NCI-H187 (cell line): ENCODE data around the gene IFNE.
"Not testable (repeated sequence)": the region's sequence is repeated elsewhere in the genome, so short reads cannot be mapped to it uniquely, and the experiment has no call there.

Experiments used
- DNase-seq, 2 experiments: peaks; one replicate each; lab custom pipeline; 2025; lab: John Stamatoyannopoulos, UW

The IFNE gene

DNA sequence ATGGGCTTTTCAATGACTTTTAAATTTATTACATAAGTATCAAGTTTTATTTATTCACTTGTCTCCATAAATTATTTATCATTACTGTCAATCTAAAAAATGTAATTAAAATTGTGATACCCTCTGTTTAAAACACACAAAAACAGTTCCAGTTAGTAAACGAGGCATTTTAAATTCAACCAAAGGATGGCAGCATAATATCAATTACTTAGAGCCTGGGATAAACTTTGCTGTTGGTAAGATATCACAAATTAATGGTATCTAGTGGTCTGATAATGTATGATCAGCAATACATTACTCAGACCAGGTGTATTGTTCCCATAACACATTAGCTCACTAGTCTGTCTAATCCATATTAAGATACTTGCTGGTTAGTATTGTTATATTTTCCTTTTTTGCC is 9.6 kb upstream of the IFNE start:
- no peak for DNase-seq

DNA sequence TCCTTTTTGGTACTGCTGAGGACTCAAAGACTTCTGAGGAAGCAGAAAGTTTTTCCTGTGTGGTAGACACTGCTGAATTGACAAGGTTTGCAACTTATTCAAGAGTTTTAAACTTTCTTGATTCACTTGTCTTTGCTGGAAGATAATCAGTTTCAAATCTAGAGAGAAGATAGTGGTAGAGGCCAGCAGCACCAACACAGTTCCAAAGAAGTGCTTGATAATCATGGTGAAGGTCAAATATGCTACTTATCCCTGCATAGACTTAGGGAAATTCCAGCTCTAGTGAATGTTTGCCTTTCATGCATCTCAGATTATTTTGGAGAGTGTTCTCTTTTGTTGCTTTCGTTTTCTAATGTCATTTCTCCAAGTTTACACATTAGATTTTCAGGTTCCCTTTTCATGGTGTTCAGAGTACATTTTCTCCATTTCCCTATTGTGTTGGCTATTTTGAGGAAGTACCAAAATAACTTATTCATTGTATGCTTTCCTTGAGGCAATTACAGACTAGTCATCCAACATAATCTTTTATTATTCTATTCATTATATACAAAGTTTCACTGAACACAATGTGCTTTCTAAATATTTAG is 550 bp downstream of the IFNE start:
- no peak for DNase-seq

DNA sequence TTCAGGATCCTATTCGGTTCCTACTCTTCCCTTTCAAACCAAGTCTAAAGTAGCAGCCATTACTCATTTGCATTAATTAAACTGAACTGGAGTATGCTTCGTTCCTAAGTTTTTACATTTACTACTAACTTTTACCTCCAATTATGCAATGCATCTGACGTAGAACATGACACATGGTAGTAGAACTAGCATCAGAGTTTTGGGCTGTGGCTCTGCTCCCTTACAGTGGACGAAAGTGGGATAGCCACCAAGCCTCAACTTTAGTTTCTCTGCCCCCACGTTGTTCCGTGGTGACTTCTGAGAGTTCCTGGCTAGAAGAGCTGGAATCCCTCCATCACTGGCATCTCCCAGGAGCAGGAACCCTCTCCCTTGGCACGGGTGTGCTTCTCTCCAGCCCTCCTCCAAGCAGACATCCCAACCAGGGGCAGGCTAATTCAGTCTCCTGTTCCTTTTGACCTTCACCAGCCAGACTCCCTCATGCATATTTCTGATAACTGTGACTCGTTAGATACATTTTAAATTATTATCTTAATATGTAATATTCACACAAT is 2.9 kb downstream of the IFNE start:
- no peak for DNase-seq

DNA sequence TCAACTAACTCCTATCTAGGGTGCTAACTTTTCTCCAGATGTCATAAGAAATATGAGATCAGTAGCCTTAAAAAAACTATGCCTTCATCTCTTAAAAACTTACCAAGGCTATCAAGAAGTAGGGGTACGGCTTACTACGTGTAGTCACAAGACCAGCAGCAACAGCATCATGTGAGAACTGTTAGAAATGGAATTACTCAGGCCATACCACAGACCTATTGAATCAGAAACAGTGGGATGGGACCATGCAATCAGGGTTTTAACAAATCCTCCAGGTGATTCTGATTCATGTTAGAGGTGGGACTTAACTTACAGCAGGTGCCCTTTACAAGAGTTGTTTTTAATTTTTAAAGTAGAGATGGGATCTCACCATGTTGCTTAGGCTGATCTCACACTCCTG is 4.6 kb downstream of the IFNE start:
- no peak for DNase-seq

DNA sequence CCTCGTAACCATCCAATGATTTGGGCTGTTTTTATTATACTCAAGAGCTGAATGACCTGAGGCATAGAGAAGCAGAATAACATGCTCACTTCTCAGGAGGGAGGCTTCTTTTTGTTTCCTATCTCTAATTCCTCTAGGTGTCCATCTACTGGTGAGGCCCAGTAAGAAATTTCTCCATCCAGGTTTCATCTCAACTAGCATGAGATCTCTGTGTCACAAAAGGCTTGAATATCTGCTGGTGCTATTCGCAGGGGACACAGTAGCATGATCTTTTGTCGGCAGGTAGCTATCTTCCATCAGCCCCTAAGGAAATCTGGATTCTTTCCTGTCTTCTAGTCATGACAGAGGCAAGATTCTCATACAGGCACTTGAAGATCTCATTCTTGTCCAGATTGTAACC is 8.9 kb downstream of the IFNE start:
- DNase-seq: no peak

DNA sequence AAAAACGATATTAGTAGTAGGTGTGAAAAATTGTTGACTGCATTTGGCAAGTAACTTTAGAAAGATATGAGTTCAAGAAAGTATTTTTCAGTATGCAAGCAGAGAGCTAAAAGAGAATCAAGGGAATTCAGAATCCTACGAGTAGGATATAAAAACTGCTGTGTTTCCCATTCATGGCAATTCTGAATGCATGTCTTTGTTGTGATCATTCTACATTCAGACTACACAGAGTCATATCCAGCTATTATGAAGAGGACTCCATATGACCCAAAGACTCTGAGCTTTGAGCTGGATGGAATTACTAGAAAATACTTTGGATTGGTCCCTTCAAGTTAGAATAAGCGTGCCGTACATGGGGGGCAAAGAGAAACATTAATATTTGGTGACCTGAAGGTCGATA is 12.0 kb downstream of the IFNE start:
- no peak for DNase-seq

DNA sequence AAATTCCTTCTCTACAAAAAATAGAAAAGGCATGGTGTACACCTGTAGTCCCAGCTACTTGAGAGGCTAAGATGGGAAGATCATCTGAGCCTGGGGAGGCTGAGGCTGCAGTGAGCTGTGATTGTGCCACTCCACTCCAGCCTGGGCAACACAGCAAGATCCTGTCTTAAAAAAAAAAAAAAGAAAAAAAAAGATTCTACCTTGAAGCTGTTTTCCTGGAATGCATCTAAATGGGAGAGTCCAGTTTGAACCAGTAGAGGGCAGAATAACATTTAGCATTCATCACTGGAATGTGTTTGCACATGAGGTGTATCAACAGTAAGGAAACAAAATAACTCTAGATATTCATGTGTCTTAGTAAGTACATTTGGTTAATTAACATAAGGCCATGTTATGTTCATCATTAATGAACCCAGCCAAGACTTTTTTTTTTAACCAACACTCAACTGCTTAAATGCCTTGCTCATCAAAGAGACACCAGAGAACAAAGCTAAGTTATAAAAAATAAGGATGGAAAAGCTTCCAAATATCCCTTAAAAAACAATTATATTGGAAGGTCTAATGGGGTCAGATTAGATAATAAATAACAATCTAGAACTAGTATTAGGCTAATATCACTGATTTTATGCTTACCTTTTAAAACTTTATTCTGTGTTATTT is 16.1 kb downstream of the IFNE start:
- no peak for DNase-seq

DNA sequence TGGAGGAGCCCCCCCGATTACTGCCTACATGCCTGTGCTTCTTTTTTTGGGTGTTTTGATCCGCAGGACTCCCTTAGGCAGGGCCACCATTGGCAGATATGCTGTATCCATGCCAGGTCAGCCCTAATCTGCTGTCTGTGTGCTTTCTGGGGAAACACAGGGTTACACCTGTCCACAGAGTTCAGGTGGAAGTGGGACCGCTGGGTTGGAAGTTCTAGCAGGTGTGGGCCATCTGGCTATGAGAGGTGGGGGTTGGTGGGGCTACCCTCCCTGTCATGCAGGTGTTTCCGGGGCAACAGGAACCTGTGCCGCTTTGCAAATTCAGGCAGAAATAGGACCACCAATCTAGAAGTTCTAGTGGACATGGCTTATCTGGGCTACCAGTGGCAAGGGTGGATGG is 17.0 kb downstream of the IFNE start:
- DNase-seq: no peak

DNA sequence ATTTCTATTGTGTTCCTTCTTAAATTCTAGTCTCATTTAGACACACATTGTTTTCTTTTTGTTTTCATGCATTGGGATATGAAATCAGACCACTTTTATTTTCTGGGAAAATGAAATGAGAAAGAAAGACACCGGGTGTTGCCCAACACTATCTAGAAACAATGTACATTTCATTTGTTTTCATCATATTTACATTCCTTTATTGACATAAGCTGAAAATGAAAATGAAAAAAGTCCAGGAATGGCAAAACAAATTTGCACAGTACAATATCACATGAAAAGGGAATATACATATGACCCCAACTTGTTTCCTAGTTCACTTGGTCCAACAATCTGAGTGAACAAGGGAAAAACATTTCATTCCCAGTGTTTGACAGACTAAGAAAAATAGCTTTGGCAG is 20.7 kb downstream of the IFNE start:
- DNase-seq: no peak

DNA sequence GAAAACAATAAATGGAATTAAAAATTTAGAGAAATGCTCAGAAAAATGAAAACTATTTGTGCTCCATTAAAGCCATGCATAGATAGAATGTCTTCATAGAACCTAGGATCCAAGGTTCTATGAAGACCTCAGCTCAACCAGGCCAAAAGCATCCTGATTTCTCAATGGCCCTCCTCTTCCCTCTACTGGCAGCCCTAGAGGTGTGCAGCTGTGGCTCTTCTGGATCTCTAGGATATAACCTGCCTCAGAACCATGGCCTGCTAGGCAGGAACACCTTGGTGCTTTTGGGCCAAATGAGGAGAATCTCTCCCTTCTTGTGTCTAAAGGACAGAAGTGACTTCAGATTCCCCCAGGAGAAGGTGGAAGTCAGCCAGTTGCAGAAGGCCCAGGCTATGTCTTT is 26.8 kb downstream of the IFNE start:
- DNase-seq: no peak

DNA sequence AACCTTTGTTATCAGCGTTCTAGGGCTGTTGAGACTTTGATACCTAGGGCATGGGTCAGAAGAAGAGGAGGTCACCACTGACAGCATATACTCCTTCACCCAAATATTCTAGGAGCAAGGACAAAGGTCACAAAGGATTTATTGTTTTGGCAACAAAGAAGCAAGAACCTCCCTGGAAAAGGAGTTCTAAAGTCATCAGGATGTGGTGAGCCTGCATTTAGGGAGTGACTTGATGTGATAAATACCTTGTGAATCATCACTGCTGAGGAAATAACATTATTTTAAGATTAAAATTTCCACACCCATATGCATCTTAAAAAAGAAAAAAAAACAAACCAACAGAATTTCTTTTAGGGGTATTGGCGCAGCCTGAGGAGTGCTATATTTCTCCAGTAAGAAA is 28.0 kb downstream of the IFNE start:
- DNase-seq: no peak

DNA sequence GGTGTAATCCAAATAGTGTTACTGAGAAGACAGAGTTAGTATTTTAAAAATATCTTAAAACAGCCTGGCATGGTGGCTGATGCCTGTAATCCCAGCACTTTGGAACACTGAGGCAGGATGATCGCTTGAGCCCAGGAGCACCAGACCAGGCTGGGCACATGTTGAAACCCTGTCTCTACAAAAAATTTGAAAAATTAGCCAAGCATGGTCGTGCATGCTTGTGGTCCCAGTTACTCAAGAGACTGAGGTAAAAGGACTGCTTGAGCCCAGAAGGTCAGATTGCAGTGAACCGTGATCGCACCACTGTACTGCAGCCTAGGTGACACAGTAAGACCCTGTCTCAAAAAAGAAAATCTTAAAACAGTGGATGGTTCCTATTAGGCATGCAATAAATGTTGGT is 29.4 kb downstream of the IFNE start:
- DNase-seq: no peak

DNA sequence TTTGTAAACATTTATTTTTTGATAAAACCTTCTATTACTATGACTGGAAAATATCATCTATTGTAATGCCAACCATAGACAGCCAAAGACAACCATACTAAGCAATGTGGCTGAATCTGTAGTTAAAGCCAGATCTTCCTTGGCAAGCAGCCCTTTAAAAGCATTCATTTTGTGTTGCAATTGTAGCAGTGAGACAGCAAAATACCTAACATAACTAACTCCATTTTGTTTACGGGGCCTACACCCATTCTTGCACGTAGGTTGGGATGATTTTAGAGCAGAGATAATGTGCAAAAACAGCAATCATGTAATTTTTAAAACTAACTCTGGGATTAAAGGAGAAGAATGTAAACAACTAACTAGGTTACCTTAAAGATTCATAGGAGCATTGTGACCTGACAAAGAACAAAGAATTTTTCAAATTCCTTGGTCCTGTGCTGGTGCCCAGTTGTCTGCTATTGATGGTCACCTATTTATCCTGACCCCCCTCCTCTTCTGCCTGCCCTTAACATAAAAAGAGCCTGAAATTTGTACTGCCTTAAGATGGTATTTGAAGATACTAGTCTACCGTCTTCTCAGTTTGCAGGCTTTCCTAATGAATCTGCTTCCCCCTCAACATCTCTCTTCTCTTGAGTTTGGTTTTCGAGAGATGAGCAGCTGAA is 31.2 kb downstream of the IFNE start:
- DNase-seq: no peak

DNA sequence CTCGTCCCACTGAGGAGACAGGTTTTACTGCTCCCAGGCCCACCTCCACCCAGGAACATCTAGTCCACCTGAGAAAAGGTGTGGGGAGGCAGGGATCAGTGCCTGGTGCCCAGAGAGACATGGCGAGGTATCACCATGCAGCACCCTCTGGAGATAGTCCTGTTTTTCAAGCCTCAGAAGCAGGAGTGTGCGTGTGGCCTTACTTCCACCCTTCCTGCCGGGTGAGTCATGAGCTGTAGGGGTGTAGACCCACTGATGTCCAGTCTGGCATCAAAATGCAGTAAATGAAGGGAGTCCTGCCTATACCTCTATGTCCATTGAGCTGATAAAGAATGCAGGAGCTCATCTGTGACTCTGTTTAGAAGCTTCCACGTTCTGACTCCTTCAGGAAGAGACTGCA is 32.8 kb downstream of the IFNE start:
- DNase-seq: not testable (repeated sequence)

DNA sequence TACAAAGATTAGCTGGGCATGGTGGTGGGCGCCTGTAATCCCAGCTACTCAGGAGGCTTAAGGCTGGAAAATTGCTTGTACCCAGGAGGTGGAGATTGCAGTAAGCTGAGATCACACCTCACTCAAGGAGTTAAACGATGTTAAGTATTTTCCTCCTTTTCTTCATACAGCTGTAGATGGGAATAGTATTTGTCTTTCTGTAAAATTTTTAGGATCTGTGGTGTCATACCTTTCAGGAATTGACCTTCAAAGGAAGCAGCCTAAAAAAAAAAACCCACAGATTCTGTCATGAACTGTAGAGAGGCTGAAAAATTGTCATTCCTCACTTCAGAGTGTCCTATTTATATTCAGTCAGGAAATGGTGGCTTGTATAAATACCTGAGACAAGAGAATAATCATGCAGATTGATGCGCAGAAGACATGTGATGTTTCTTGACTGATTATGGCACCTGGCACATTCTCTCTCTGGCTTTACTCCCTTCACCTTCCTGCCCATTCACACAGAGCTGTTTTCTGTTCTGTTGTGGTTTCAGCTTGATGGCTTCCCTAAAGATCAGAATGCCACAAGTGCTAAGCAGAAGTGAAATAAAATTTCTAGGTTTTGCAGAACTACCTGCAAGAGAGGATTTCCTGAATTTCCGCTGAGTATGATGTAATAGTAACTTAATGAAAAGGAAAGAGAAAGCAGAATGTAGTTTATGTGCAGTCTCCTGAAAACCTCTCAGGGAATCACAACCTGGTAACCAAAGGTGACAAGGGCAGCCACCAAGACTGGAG is 38.1 kb downstream of the IFNE start:
- no peak for DNase-seq

DNA sequence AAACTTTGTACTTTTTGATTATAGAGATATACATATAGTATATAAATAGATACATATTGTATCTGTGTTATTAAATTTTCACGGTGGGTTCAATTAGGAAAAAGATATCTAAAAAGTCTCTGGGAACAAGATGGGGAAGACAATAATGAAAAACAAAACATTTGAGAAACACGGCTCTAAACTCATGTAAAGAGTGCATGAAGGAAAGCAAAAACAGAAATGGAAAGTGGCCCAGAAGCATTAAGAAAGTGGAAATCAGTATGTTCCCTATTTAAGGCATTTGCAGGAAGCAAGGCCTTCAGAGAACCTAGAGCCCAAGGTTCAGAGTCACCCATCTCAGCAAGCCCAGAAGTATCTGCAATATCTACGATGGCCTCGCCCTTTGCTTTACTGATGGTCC is 42.0 kb downstream of the IFNE start, which contains the start of gene IFNA1:
Gene IFNA1 (plus strand): TSS at position 301 of the 400 bp plus-strand sequence. CDS start 69 bp downstream, at position 370.
- no peak for DNase-seq

DNA sequence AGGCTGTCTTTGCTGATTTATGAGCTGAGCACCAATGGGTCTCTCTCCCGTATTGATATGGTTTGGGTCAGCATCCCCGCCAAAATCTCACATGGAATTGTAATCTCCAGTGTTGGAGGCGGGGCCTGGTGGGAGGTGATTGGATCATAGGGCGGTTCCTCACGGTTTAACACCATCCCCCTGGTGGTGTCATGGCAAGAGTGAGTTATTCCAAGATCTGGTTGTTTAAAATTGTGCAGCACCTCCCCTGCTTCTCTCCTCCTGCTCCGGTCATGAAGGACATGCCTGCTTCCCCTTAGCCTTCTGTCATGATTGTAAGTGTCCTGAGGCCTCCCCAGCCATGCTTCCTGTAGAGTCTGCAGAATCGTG is 47.1 kb downstream of the IFNE start:
- not testable (repeated sequence) for DNase-seq

DNA sequence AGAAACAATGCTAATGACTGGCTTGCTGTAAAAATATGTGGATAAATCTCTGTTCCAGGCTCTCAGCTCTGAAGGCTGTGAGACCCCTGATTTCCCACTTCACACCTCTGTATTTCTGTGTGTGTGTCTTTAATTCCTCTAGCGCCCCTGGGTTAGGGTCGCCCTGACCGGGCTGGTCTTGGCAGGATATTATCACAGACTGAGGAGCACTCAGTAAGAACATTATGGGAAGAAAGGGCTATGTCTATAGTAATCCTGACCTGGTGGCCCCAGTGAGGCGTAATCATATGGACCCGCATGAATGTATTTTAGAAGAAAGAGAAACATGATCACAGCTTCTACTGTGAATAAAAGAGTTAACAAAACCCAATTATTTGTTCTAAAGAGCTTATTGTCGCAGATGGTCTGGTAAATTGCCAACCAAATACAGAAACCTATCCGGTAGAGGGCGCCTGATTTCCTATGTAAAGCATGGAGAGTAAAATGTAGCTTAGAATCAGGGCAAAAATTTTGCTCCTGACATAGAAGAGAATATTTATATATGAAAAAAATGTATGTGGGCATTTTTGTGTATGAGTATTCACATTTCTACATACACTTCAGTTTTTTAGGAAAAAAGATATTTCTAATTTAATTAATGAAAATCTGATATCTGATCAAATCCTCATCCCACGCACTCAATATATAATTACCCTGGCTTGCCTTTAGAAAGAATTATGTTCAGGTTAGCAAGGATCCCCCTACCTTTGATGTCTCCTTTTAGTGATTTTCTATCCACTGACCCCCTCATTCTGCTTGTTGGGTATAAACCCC is 47.7 kb downstream of the IFNE start:
- no peak for DNase-seq

DNA sequence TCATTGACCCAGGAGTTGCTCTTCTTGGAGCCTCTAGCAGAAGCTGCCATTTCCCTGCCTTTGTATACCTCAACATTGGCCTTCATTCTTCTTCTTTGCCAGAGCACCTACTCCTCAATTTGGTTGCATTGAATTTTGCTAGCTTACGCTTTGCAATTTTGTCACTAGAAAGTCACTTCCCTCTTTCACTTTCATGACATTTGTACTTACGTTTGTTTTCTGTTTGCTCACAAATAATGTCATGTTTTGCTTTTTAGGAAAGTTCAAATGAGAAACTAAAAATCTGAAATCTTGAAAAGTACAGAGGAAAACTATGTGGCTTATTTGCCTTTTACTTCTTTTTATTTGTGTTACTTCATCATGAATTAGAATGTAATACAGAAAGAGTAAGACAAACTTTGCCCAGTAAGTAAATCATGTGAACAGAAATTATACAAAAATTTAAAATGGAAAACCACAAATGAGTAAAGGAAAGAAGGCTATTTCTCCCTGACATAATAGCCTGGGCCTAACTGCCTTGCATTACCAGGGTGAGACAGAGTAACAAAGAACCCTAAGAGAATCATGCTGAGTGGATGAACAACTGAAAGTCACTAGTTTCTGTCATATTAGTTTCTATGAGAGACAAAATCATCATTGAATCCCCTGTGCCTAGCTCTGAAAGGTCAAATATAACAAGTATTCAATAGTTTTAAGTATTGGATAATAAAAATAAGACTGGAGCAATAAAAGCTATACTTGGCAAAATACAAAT is 49.3 kb downstream of the IFNE start:
- DNase-seq: no peak
